GM18520 (cell line): ENCODE measurements around the gene TMEM235.
"Not testable (repeated sequence)": the region's sequence is repeated elsewhere in the genome, so short reads cannot be mapped to it uniquely, and the experiment has no call there.

Experiments used
- ATAC-seq: cut with Tn5 transposase; IDR thresholded peaks from one replicate; pipeline ENCODE4 v1.9.1; 2021; ENCODE audit not compliant: unreplicated experiment

The TMEM235 gene

DNA sequence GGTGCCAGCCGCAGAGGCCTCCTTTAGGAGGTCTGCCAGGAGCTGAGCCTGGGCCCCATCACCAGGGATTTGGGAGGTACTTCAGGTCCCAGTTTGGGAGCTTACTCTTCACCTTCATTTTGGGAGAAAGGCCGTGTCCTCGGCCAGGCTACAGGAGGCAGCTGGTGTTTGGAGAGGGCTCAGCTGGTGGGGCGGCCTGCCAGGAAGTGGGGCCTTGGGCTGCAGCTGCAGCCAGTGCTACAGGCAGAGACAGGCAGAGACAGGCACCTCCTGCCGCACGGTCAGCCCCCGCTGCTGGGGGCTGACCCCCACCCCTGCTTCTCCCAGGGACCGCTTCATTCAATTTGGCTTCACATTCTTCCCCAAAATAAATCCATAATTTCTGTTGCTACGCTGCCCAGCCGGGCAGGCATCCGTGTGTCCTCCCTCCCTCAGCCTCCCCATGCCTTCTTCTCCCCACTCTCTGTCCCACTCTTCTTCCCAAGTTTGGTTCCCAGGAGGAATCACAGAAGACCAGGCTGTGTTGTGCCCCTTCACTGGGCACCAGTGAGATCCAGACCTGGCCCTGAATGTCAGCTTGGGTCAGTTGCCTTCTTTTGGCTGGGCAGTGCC is 6.1 kb downstream of the TMEM235 start:
- no peak for ATAC-seq

DNA sequence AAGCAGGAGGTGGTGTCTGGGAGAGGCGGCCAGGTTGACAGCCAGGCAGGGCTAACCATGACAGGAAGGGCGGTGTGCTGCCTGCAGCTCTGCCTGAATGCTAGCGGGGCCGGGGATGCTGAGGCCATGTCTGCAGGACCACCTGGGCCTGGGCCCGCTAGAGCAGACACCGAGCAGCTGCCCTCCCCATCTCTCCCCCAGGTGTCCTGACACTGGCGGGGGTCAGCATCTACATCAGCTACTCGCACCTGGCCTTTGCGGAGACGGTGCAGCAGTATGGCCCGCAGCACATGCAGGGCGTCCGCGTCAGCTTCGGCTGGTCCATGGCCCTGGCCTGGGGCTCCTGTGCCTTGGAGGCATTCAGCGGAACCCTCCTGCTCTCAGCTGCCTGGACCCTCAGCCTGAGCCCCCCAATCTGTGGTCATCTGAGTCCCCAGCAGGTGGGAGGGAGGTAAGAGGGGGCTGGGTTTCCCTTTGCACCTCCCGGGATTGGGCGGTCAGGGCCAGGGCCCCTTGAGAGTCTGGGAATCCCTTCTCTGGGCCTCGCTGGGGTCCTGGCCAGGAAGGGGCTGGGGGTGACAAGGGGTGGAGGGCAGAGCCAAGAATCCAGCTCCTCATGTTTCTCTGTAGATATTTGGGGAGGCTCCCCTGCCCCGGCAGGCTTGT is 7.5 kb downstream of the TMEM235 start:
- no peak for ATAC-seq

DNA sequence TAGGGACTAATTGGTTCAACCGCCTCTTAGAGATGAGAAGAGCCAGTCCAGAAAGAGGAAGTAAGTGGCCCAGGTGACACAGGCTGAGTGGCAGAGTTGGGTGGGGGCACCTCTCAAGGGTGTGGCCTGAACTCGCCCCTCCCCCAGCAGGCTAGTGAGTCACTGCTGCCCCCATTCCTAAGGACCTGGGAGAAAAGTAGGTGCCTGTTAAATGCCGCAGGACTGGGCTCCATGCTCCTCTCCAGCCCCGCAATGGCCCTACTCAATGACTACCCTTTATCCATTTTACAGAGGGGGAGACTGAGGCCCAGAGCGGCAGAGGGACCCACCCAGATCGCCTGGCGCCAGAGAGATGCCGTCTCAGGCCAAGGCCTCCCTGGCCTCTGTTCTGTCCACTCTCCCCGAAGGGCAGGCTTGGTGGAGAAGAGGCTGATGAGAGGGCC is 8.1 kb downstream of the TMEM235 start:
- ATAC-seq: no peak

DNA sequence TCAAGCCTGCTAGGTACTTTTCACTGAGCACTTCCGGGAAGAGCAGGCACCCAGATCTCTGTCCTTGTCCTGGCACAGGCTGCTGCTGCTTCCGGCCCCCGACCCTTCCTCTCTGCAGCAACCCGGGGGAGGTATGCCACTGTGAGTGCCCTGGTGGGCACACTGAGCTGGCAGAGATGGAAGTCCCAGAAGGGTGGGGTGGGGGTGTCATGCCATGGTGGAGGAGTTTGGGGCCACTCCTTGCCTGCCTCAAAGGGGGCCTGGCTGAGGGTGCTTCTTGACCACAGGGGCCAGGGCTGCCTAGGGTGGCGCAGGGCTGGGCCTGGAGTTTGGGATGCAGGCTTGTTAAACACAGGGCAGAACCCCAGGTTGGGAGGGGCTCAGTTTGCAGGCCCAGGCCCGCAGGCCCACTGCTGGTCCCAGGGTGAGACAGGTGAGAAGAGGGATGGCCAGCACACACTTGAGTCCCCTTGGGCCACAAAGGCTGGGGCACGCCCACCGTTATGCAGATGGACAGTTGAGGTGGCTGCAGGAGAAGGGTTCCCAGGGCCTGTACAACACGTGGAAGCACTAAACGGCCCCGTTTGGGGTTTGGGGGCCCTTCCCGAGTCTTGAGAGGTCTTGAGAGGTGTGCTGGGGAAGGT is 8.7 kb downstream of the TMEM235 start:
- no peak for ATAC-seq

DNA sequence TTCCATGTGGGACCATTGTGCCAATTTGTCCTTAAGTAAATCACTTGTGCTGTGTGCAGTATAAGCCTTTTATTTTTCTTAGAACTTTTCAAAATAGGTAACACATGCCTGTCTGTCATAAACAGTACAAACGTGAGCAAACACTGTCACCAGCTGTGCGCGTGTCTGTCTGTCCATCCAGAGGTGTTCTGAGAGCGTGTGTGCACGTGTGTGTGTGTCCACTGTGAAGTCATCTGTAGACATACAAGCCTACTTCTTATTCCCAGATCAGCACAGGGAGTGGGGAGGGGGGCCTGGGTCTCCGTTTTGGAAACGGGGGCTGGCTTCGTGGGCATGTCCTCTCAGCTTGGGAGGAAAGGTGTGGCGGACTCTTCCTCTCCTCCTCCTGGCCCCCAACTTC is 9.4 kb downstream of the TMEM235 start:
- no peak for ATAC-seq

DNA sequence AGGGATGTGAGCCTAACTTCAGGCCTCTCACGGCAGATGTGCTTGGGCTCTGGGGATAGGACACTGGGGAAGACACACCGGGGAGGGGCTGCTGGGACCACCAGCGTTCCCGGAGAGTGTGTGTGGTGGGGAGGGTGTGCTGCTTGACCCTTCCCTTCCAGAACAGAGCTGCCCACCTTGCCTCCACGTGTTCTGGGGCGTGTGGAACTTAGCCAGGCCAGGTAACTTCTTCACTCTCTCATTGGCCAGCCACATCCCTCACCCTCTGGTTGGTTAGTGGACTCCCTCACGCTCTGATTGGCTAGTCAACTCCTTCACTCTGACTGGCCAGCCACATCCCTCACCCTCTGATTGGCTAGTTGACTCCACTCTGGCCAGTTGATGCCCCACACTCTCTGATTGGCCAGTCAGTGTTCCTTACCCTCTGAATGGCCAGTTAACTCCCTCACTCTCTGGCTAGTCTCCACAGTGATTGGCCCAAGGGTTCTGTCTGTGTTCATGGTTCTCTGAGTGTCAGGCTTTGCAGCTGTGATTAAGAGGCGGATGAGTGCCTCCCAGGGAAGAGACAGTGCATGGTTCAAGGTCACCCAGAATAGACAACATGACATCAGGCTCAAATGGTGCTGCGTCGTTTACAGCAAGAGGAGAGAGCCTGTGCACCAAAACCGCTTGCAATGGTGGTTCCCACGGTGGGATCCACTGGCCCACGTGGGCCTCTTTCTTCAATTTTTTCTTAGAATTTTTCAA is 10.0 kb downstream of the TMEM235 start:
- ATAC-seq: no peak

DNA sequence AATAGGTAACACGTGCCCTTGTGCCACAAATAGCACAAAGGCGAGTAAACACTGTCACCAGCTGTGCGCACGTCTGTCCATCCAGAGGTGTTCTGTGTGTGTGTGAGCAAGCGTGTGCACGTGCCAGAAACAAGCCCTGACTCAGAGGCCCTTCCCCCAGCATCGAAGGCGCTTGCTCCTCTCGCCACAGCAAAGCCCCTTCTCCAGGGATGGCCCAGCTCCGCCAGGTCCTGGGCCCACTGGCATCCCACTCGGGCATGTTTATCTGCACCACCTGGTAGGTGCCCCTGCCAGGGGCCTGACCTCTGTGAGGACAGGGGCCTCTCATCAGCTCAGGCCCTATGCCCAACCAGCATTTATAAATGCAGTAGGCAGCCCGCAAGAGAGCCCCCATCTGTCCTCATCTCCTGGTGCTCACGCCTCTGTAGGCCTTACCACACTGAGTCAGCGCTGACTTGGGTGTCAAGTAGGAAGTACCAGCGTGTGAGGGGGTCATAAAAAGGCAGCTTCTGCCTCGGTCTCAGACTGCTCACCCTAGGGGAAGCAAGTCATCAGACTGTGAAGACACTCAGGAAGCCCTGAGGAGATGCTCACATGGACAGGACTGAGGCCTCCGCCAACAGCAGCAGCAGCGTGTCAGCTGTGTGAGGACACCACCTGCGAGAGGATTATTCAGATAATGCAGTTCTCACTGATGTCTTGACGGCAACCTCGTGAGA is 10.8 kb downstream of the TMEM235 start:
- peak; percentile 45 for ATAC-seq

DNA sequence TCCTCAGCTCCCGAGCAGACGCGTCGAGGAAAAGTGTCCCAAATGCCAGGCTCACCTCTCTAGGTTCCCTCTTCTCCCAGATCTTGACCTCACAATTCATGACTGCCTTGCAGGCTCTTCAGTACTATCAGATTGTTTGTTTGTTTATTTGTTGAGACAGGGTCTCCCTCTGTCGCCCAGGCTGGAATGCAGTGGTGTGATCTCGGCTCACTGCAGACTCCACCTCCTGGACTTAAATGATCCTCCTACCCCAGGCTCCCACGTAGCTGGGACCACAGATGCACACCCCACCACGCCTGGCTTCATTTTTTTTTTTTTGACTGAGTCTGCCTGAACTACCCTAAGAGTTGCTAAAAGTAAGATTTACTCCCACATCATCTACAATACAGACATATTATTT is 15.9 kb downstream of the TMEM235 start:
- no peak for ATAC-seq

DNA sequence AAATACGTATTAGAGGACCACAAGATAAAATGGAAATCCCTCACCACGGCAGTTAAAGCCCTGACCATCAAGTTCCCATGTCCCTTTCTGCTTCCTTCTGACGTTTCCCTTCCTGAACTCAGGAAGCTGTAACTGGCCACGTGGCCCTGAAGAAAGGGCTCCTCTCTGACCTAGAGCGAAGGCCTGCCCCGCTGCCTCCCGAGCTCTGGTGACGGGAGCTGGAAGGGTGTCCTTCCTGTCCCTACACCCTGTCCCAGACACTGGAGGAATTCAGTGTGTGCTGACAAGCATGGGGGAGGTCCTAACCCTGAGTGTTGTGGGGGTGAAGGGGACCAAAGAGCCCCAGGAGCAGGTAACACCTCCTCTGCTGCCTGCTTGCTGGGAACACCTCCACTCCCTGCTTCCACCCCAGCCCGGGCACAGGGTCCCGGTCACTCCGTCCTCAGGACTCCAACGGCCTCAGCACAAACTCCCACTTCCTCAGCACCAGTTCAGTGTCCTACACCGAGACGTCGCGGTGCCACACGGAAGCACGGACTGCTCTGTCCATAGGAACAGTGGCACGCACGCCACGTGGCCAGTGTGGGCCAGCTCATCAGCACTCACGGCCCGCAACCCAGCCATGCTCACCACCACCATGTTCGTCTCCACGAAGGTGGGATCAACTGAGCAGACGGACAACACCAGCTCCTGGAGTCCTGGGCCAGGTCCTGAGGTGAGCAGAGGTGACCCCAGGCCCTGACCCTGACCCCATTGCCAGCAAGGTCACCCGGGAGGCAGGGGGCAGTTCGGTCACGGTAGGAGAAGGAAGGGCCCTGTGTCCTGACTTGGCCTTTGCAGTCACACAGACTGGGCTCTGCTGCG is 16.9 kb downstream of the TMEM235 start:
- ATAC-seq: no peak

DNA sequence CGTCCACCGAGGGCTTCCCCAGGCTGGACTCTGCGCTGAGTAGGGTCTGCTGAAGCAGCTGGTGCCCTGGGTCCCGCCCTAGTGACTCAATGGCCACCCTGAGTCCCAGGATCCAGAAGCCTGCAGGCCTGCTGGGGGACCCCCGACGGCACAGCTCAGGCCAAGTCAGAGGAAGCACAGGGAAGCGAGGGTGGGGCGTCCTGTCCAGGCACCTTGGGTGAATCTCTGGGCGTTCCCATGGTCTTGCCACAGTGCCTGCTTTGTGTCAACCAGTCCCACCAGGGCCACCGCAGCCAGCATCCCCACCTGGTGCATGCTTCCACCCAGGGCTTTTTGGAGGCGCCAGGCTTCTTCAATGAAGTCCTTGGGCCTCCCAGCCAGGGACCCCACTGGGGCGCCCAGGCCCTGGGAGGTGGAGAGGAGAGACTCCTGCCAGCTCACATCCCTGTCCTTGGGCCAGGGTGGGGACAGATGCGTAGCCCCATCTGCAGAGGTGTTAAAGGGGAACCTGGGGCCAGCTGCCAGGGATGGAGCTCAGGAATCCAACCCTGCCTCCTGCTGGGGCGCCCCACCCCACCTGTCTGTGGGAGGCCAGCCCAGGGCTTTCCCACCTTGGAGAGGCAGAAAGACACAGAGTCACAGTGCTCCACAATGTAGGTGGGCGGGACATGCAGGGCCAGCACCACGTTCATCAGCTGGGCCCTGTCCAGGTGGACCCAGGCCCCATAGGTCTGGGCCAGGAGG is 17.8 kb downstream of the TMEM235 start:
- ATAC-seq: no peak

DNA sequence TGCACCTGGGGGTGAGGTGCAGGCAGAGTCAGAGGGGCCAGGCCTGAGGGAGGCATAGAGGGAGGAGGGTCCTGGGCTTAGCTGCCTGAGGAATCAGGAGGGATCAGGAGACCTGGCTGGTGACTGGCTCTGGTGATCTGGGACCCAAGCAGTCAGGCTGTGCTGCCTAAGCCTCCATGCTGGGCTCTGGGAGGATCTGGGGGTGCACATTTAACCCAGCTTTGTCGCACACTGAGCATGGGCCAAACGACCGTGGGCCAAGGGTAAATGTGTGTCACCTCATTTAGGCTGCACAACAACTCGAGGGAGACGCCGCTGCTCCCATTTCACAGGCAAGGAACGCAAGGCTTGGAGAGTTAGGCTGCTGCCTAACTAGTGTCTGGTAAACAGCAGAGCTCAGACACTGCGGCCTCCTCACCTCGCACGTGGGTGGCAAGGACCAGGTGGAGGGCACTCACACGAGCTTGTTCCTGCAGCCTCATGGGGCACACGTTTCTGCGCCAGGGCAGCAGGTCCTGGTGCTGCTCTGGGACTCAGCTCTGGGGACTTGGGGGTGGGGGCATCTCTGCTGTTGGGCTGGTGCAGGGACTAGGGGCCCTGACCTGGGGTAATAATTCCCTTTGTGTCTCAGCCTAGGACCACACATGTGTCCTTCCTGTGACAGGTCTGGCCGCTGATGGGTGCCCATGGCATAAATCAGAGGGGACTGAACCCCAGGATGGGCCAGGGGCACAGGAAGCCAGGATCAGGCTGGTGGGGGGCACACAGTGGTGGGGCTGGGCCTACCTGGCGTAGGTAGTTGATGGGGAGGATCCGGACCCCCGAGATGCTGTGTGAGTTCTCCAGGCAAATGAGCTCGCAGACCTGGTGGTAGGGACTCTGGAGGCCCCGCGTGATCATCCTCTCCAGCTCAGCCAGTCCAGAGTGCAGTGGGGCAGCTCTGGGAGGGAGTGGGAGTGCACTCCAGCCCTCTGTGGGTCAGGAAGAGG is 18.7 kb downstream of the TMEM235 start:
- no peak for ATAC-seq

DNA sequence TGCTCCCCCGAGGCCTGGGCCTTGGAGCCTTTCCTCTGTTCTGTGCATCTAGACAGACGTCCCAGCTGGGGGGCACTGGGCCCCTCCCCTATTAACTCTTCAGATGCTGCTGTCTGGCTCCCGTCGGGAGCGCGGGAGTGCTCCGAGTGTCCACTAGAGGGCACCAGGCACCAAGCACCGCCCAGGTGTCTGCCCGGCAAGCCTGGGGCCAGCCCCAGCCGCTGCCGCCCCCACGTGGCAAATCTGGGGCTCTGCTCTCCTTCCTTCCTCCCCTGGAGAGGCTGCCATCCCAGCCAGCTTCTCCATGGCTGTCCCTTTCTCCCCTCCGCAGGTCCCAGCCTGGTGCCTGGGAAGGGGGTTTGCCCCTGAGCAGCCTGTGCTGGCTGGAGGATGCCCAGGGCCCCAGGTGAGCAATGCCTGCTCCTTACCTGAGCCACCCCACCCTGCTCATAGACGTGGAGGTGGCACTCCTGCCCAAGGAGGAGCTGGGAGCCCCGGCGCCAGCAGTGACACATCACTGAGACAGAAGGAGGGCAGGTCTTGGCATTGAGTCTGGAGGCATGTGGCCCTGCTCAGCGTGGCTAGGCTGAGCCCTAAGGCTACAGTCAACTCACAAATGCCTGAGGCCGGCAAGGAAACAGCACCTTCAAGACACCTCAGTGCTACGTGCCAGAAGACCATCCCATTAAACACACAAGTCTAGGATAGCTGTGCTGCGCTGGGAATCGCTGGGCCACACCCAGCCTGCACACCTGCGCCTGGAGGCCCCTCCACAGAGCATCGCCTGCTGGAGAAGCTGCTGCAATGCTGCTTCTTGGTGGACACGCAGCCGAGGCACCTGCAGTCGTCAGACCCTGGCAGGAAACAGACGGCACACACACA is 19.7 kb downstream of the TMEM235 start:
- no peak for ATAC-seq

DNA sequence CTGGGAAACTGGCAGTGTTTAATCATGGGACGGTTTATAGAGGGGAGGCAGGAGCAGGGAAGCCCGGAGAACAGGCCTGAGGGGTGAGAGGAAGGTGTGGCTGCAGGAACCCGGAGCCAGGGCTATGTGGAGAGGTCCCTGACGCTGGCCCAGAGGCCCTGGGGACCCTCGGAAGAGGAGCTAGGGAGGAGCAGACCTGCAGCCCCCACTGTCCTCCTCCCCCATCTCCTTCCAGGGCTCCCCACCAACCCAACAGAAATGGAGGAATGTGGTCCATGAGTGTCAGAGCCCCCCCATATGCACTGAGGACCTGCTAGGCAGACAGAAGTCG is 20.3 kb downstream of the TMEM235 start:
- ATAC-seq: no peak

DNA sequence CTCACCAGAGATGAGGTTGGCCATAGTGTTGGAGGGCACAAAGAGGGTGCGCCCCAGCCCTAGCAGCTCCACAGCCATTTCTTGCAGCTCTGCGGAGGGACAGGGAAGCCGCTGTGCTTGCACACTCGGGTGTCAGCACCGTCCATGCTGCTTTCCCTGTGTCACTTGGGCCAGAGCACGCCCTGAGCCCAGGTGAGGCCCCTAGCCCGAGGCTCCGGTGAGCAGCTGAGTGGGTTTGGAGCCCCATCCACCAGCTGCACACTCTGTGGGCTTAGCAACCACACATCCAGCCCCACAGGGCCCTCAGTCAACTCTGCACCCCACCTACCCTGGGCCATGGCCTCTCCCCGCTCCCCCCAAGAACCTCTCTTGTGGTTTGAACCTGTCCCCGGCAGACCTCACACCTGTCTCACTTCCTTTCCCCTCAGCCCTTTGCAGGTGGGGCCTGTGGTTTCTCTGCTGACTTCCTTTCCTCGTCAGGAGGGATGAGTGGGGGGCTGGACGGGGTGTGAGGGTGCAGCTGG is 20.7 kb downstream of the TMEM235 start:
- no peak for ATAC-seq

DNA sequence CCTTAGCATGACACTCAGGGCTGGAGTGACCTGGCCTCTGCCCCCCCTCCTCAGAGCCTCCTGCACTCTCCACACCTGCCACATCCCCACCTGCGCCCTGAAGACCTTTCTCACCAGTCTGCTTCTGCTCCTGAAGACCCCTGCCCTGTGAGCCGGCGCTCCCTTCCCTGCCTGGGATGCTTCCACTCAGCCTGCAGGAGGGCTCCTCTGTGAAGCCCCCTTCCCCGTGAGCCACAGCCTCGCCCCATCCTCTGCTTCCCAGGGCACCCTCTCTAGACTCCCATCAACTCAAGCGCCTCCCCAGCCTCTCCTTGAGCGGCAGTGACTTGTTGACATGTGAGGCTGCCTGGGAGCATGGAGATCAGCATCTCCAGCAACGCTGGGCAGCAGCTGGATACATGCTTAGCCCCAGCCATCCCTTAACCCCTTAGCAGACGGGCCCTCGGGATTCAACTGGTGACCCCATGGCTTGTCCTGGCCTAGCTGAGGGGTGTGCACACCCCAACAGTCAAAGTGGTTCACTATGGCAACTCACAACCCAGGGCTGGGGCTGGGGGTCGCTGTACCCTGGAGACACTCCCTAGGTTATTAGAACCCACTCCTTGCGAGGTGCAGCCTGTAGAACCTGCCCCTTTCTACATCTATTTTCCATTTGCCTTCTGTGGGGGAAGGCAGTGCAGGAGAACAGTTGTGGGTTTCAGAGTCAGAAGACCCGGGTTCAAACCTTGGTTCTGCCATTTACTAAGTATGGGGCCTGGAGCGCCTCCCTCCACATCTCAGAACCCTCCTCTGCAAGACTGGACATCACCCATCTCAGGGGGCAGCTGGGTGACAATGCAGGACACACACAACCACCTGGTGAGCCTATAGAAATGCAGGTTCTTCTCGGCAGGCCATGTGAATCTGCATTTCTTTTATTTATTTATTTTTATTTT is 21.5 kb downstream of the TMEM235 start:
- no peak for ATAC-seq

DNA sequence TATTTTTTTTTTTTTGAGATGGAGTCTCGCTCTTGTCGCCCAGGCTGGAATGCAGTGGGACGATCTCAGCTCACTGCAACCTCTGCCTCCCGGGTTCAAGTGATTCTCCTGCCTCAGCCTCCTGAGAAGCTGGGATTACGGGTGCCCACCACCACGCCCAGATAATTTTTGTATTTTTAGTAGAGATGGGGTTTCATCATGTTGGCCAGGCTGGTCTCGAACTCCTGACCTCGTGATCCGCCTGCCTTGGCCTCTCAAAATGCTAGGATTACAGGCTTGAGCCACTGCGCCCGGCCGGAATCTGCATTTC is 22.2 kb downstream of the TMEM235 start:
- ATAC-seq: not testable (repeated sequence)
